Measurements from ENCODE around the gene SART3. TPM values are rescaled to one million over a fixed set of nuclear protein-coding genes. Genes with fewer than 3 reads are reported as not detected.
A peak's percentile ranks its signal among the peaks of the same experiment; 100 is the strongest.

The SART3 gene
- total RNA-seq, result 10 to 100 TPM; 48.4 to 77.4 (median 72.1) TPM

DNA sequence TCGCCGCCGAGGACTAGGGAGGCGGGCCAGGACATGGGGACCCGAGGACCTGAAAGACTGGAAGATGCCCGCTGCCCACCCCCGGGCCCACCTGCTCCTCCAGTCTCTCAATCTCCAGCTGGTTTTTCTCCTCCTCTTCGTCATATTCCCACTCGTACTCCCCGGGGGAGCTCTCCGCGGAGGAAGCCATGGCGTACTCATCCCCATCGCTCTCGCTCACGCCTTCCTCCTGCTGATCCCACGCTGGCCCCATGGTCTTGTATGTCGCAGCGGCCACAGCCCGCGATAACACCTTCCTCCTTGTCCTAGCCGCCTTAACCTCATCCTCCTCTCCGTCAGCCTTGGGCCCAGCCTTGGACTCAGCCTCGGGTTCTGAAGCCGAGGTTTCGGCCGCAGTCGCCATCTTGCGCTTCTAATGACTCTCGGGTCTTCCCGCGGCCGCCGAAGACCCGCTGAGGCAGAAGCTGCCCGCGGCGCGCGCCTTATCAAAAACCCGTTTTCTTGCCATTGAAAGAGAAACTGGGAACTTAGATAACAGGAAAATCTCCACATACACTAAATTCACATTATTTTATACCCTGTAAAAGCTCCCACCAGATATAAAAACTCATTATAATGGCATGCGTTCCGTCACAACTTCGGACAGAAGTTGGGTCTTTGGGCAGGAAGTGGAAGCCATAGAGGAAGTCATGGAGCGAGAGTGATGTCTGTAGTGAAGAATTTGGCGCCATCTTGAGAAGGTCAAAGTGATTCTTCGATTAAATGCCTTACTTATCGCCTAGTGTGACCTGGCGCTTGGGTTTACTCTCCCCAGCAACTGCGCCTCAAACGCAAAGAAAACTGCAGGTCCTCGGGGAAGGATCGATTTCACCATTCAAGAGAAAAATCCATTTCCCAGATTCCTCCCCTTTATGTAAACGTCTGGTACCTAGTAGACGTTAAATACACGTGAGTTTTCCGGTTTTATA is at the start of gene SART3:
SART3 (minus strand) TSS at position 422 of the 968 bp plus-strand sequence; CDS start at position 403, 19 bp downstream.
- peak; percentile 70 to 94 for DNase-seq (ENCODE audit: low spot score in 2 of 2)
- 0 to 1% methylated on average over 57 of the region's 57 CpGs for WGBS, 2 donors
- intact Hi-C loops (cut with DNase I; ENCODE audit: low total_unique reads), result loop anchor here (10.0 kb wide), 1 partner anchor 534 kb away; the partner anchor contains the start of genes ALKBH2 and UNG
- no peak for TF ChIP-seq POLR2A (IDR thresholded peaks at IDR 0.05)
- TF ChIP-seq, protein P1, sequence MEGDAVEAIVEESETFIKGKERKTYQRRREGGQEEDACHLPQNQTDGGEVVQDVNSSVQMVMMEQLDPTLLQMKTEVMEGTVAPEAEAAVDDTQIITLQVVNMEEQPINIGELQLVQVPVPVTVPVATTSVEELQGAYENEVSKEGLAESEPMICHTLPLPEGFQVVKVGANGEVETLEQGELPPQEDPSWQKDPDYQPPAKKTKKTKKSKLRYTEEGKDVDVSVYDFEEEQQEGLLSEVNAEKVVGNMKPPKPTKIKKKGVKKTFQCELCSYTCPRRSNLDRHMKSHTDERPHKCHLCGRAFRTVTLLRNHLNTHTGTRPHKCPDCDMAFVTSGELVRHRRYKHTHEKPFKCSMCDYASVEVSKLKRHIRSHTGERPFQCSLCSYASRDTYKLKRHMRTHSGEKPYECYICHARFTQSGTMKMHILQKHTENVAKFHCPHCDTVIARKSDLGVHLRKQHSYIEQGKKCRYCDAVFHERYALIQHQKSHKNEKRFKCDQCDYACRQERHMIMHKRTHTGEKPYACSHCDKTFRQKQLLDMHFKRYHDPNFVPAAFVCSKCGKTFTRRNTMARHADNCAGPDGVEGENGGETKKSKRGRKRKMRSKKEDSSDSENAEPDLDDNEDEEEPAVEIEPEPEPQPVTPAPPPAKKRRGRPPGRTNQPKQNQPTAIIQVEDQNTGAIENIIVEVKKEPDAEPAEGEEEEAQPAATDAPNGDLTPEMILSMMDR (IDR thresholded peaks at IDR 0.05), result no peak
- peak within 1 kb of the TSS; percentile 88 for H3K4me3 ChIP-seq (ENCODE audit: low read depth, poor library complexity, severe bottlenecking)

DNA sequence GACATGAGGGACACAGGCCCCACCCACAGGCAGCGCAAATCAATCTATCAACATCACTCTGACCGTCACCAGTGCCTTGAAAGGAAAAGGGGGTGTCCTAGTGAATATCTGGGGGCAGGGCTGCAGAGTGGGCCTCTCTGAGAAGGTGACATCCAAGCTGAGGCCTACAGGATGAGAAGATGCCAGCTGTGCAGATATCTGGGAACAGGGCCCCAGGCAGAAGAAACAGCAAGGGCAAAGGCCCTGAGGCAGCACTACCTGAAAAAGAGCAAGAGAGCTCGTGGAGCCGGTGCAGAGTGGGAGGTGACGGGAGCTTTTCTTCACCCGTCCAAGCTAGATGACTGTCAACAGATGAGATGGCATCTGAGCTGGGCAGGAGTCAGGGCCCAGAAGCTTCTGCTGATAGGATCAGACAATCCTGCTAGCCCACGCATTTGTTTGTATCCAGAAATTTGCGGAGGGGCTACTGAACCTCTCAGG is 49.4 kb upstream of the SART3 start:
- DNase-seq (ENCODE audit: low spot score in 2 of 2), result no peak
- TF ChIP-seq, protein P1 (IDR thresholded peaks at IDR 0.05), result no peak
- TF ChIP-seq POLR2A (IDR thresholded peaks at IDR 0.05), result no peak
- WGBS, 2 donors, result 83 to 87% methylated on average over 8 of the region's 8 CpGs
- H3K4me3 ChIP-seq (ENCODE audit: low read depth, poor library complexity, severe bottlenecking), result no peak overlapping the region
- intact Hi-C loops (cut with DNase I; ENCODE audit: low total_unique reads), result loop anchor here (5.0 kb wide), 1 partner anchor 43 kb away; no protein-coding TSS in a partner anchor

- TF ChIP-seq, protein P1 (IDR thresholded peaks at IDR 0.05), result no peak
- no peak for TF ChIP-seq POLR2A (IDR thresholded peaks at IDR 0.05)
- intact Hi-C loops (cut with DNase I; ENCODE audit: low total_unique reads), result loop anchor here (5.0 kb wide), 1 partner anchor 42 kb away; no protein-coding TSS in a partner anchor
- WGBS, 2 donors, result 58 to 61% methylated on average over 18 to 21 of the region's 21 CpGs
- DNase-seq (ENCODE audit: low spot score in 2 of 2), result peak; percentile 79 to 96
- H3K4me3 ChIP-seq (ENCODE audit: low read depth, poor library complexity, severe bottlenecking), result no peak overlapping the region
Observed at GRCh38 chr12:108609537-108610335, 48.8 kb upstream of the SART3 start.

GRCh38 chr12:108608616-108609015 is 47.6 kb upstream of the SART3 start:
- TF ChIP-seq, protein P1 (IDR thresholded peaks at IDR 0.05), result no peak
- TF ChIP-seq POLR2A (IDR thresholded peaks at IDR 0.05), result no peak
- intact Hi-C loops (cut with DNase I; ENCODE audit: low total_unique reads), result no loop called here
- DNase-seq (ENCODE audit: low spot score in 2 of 2), result no peak
- no peak overlapping the region for H3K4me3 ChIP-seq (ENCODE audit: low read depth, poor library complexity, severe bottlenecking)
- WGBS, 2 donors, result 76 to 79% methylated on average over 5 of the region's 5 CpGs

DNA sequence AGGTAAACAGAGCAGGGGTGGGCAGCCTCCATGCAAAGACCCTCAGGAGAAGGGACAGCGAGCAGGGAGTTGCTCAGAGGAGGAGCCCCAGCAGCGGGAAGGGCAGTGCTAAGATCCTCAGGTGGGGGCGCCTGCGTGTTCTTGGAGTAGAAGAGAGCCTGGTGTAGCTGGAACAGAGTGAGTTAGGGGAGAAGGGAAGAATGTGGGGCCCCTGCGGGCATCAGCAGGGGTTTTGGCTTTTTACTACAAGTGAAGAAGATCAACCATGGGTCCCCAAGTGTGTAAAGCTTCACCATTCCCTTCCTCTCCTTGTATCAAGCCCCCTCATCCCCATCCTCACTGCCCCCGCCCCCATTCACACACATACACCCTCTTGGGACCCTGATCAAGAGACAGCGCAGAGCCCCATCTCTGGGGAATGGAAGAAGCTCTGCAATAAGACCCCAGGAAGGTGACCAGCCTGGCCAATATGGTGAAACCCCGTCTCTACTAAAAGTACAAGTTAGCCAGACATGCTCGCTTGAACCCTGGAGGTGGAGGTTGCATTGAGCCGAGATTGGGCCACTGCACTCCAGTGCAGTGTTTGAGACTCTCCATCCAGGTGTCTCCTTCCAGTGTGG is 47.1 kb upstream of the SART3 start:
- intact Hi-C loops (cut with DNase I; ENCODE audit: low total_unique reads), result no loop called here
- H3K4me3 ChIP-seq (ENCODE audit: low read depth, poor library complexity, severe bottlenecking), result no peak overlapping the region
- WGBS, 2 donors, result 90 to 95% methylated on average over 10 of the region's 10 CpGs
- no peak for TF ChIP-seq POLR2A (IDR thresholded peaks at IDR 0.05)
- TF ChIP-seq, protein P1 (IDR thresholded peaks at IDR 0.05), result no peak
- no peak for DNase-seq (ENCODE audit: low spot score in 2 of 2)
